GM23338 (cell line): ENCODE measurements around the gene ARSB. TPM values are rescaled to one million over a fixed set of nuclear protein-coding genes. Genes with fewer than 3 reads are reported as not detected.

ENCODE experiments used
- ATAC-seq: fragments of 200-7000 bp; cut with Tn5 transposase; 3 replicates; pipeline ENCODE4 v1.9.1; 2020
- DNase-seq: peaks from one replicate; pipeline ENCODE4 v3.0.0-alpha.2; 2015; ENCODE audit warnings: low spot score
- H2AFZ ChIP-seq: fragments of 200-600 bp; sonication (generic); 2 replicates; pipeline ENCODE4 v1.8.0; 2016; ENCODE audit warnings: antibody characterized with exemption, mild to moderate bottlenecking, moderate library complexity
- H3F3A ChIP-seq: fragments of 200-600 bp; sonication (generic); replicated peaks from 2 replicates; pipeline ENCODE4 v1.8.0; 2017; ENCODE audit warnings: antibody characterized with exemption, mixed run types, low read depth
- H3K27ac ChIP-seq: fragments of 200-600 bp; sonication (generic); 2 replicates; pipeline ENCODE4 v1.6.1; 2016; ENCODE audit warnings: low read depth
- H3K27me3 ChIP-seq: fragments of 200-600 bp; sonication (generic); 2 replicates; pipeline ENCODE4 v1.8.0; 2016; ENCODE audit warnings: mild to moderate bottlenecking, mixed run types, moderate library complexity; ENCODE audit not compliant: insufficient read depth
- H3K36me3 ChIP-seq: fragments of 200-600 bp; sonication (generic); 2 replicates; pipeline ENCODE4 v1.8.0; 2016; ENCODE audit warnings: mild to moderate bottlenecking; ENCODE audit not compliant: insufficient read depth
- H3K4me1 ChIP-seq: fragments of 200-600 bp; sonication (generic); 2 replicates; pipeline ENCODE4 v1.8.0; 2016; ENCODE audit warnings: mild to moderate bottlenecking, moderate library complexity; ENCODE audit not compliant: insufficient read depth
- H3K4me2 ChIP-seq: fragments of 200-600 bp; sonication (generic); 2 replicates; pipeline ENCODE4 v1.7.1; 2017; ENCODE audit warnings: mixed run types
- H3K4me3 ChIP-seq: fragments of 200-600 bp; sonication (generic); 2 replicates; pipeline ENCODE4 v1.6.1; 2016; ENCODE audit warnings: mixed run types
- H3K79me2 ChIP-seq: fragments of 200-600 bp; sonication (generic); replicated peaks from 2 replicates; pipeline ENCODE4 v1.8.0; 2017; ENCODE audit warnings: mild to moderate bottlenecking; ENCODE audit not compliant: insufficient read depth
- H3K9me2 ChIP-seq: fragments of 200-600 bp; sonication (generic); 2 replicates; pipeline ENCODE4 v1.8.0; 2017; ENCODE audit not compliant: insufficient read depth
- H4K20me1 ChIP-seq: fragments of 200-600 bp; sonication (generic); replicated peaks from 2 replicates; pipeline ENCODE4 v1.8.0; 2017; ENCODE audit warnings: mild to moderate bottlenecking; ENCODE audit not compliant: insufficient read depth
- H3K27ac Mint-ChIP-seq: 2 replicates; pipeline ENCODE4 v1.8.0; 2020; ENCODE audit warnings: inconsistent platforms, mild to moderate bottlenecking, moderate library complexity, mixed read lengths
- H3K27me3 Mint-ChIP-seq: 3 replicates; pipeline ENCODE4 v1.8.0; 2022; ENCODE audit warnings: low read depth, mild to moderate bottlenecking, moderate library complexity, mixed read lengths, inconsistent platforms; ENCODE audit not compliant: insufficient read depth, poor library complexity
- H3K36me3 Mint-ChIP-seq: 3 replicates; pipeline ENCODE4 v1.8.0; 2021; ENCODE audit warnings: low read depth, mild to moderate bottlenecking, inconsistent platforms, moderate library complexity, mixed read lengths
- H3K4me1 Mint-ChIP-seq: 3 replicates; pipeline ENCODE4 v1.8.0; 2020; ENCODE audit warnings: mild to moderate bottlenecking, inconsistent platforms, mixed read lengths
- H3K4me3 Mint-ChIP-seq: 3 replicates; pipeline ENCODE4 v1.8.0; 2021; ENCODE audit warnings: moderate library complexity, mild to moderate bottlenecking, inconsistent platforms, mixed read lengths
- H3K9me3 Mint-ChIP-seq: 3 replicates; pipeline ENCODE4 v1.8.0; 2020; ENCODE audit warnings: moderate library complexity, mild to moderate bottlenecking, inconsistent platforms, mixed read lengths
- CREB1 ChIP-seq: fragments of 250-450 bp; sonication (Bioruptor Pico); IDR thresholded peaks from 2 replicates; pipeline ENCODE4 v1.5.0; 2020; ENCODE audit warnings: low read depth, mild to moderate bottlenecking, moderate library complexity
- EZH2 ChIP-seq: fragments of 200-600 bp; sonication (generic); IDR thresholded peaks from one replicate; pipeline ENCODE4 v1.8.0; 2017; ENCODE audit warnings: antibody characterized with exemption, mild to moderate bottlenecking, low read depth; ENCODE audit not compliant: unreplicated experiment
- JUNB ChIP-seq: IDR thresholded peaks from one replicate; pipeline ENCODE4 v1.6.1; 2016; ENCODE audit warnings: antibody characterized with exemption; ENCODE audit not compliant: unreplicated experiment
- NANOG ChIP-seq: IDR thresholded peaks from 2 replicates; pipeline ENCODE4 v1.6.1; 2016; ENCODE audit warnings: antibody characterized with exemption, borderline replicate concordance
- POLR2AphosphoS5 ChIP-seq: IDR thresholded peaks from 2 replicates; pipeline ENCODE4 v1.6.1; 2016; ENCODE audit warnings: antibody characterized with exemption, low read depth
- ZNF114 ChIP-seq: fragments of 250-450 bp; sonication (Bioruptor Pico); IDR thresholded peaks from 2 replicates; pipeline ENCODE4 v1.5.0; 2020; ENCODE audit warnings: mild to moderate bottlenecking, moderate library complexity
- ZNF331 ChIP-seq: fragments of 250-450 bp; sonication (Bioruptor Pico); IDR thresholded peaks from 2 replicates; pipeline ENCODE4 v1.5.0; 2020; ENCODE audit warnings: low read depth, mild to moderate bottlenecking, moderate library complexity
- polyA plus RNA-seq: library from polyadenylated mRNA; unstranded; fragments of >200 nt; fragmentation: Nextera tagmentation; extraction: Ambion mirVana; gene quantifications from 2 replicates; pipeline ENCODE4 v1.2.1, GENCODE V29; 2016
- total RNA-seq: library from RNA; depleted of rRNA; stranded (reverse); fragments of >200 nt; shearing (Covaris generic); gene quantifications from 2 replicates; pipeline ENCODE4 v1.2.3, GENCODE V29; 2014
- TF ChIP-seq, protein P1 (sequence below), 2 experiments: fragments of 200-600 bp in 1 of 2; sonication (generic) in 1 of 2; conservative IDR thresholded peaks; 2 replicates each; pipeline versions ENCODE4 v1.5.1 to v1.6.1; 2016 to 2017; ENCODE audit warnings: antibody characterized with exemption in 2 of 2, low read depth in 2 of 2, mild to moderate bottlenecking in 2 of 2, moderate library complexity in 1 of 2
- TF ChIP-seq, protein P2 (sequence below): IDR thresholded peaks from one replicate; pipeline ENCODE4 v1.6.1; 2018; ENCODE audit warnings: antibody characterized with exemption; ENCODE audit not compliant: unreplicated experiment

The ARSB gene
- total and polyA plus RNA-seq, 2 experiments from 2014 or later = 7.4 to 24.6 TPM

DNA sequence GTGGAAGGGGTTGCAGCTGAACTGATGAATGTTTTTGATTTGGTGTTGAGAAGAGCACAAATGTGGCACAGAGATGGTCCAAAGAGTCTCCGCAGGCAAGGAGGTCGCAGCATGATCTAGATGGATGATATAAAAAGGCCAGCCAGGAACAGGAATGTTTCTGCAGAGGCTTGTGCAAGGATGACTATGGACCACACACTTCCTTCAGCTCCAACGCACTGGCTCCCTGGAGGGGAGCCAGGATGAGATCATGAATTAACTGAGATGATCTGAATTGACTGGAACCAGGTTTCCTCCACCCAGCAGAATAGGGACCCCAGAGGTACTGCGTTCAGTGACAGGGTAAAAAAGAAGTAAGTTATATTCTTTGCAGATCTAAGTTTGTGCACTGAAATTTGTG is 89.0 kb downstream of the ARSB start:
- no peak overlapping the region for H3K4me3 Mint-ChIP-seq
- no peak for ATAC-seq
- H3K27me3 Mint-ChIP-seq = peaks cover 2% of the 10 kb centered on the region
- H3K27ac ChIP-seq = no peak overlapping the region
- no peak overlapping the region for H3K4me2 ChIP-seq
- no peaks in the 10 kb centered on the region for H4K20me1 ChIP-seq
- H3K36me3 Mint-ChIP-seq = no peaks in the 10 kb centered on the region
- H3K36me3 ChIP-seq = no peaks in the 10 kb centered on the region
- no peaks in the 10 kb centered on the region for H3K79me2 ChIP-seq
- no peak for DNase-seq
- H3K27me3 ChIP-seq = no peaks in the 10 kb centered on the region
- H3K4me1 Mint-ChIP-seq = peaks cover 5% of the 10 kb centered on the region; the same call in 2 of the 3 replicates
- H3F3A ChIP-seq = no peaks in the 10 kb centered on the region
- no peak for TF ChIP-seq NANOG
- TF ChIP-seq ZNF331 = no peak
- no peak for TF ChIP-seq CREB1 (CRISPR knock-in tag)
- TF ChIP-seq, protein P1, sequence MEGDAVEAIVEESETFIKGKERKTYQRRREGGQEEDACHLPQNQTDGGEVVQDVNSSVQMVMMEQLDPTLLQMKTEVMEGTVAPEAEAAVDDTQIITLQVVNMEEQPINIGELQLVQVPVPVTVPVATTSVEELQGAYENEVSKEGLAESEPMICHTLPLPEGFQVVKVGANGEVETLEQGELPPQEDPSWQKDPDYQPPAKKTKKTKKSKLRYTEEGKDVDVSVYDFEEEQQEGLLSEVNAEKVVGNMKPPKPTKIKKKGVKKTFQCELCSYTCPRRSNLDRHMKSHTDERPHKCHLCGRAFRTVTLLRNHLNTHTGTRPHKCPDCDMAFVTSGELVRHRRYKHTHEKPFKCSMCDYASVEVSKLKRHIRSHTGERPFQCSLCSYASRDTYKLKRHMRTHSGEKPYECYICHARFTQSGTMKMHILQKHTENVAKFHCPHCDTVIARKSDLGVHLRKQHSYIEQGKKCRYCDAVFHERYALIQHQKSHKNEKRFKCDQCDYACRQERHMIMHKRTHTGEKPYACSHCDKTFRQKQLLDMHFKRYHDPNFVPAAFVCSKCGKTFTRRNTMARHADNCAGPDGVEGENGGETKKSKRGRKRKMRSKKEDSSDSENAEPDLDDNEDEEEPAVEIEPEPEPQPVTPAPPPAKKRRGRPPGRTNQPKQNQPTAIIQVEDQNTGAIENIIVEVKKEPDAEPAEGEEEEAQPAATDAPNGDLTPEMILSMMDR (conservative IDR thresholded peaks at IDR 0.05; ENCODE audit: low read depth in 2 of 2) = no peak
- TF ChIP-seq, protein P2, sequence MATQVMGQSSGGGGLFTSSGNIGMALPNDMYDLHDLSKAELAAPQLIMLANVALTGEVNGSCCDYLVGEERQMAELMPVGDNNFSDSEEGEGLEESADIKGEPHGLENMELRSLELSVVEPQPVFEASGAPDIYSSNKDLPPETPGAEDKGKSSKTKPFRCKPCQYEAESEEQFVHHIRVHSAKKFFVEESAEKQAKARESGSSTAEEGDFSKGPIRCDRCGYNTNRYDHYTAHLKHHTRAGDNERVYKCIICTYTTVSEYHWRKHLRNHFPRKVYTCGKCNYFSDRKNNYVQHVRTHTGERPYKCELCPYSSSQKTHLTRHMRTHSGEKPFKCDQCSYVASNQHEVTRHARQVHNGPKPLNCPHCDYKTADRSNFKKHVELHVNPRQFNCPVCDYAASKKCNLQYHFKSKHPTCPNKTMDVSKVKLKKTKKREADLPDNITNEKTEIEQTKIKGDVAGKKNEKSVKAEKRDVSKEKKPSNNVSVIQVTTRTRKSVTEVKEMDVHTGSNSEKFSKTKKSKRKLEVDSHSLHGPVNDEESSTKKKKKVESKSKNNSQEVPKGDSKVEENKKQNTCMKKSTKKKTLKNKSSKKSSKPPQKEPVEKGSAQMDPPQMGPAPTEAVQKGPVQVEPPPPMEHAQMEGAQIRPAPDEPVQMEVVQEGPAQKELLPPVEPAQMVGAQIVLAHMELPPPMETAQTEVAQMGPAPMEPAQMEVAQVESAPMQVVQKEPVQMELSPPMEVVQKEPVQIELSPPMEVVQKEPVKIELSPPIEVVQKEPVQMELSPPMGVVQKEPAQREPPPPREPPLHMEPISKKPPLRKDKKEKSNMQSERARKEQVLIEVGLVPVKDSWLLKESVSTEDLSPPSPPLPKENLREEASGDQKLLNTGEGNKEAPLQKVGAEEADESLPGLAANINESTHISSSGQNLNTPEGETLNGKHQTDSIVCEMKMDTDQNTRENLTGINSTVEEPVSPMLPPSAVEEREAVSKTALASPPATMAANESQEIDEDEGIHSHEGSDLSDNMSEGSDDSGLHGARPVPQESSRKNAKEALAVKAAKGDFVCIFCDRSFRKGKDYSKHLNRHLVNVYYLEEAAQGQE = no peak
- no peak for TF ChIP-seq POLR2AphosphoS5
- TF ChIP-seq JUNB = no peak
- TF ChIP-seq ZNF114 (CRISPR knock-in tag) = no peak
- no peak overlapping the region for H3K4me3 ChIP-seq
- no peaks in the 10 kb centered on the region; the same call in 1 of the 2 replicates for H3K9me2 ChIP-seq
- H3K27ac Mint-ChIP-seq = no peak overlapping the region
- H3K4me1 ChIP-seq = no peaks in the 10 kb centered on the region
- H2AFZ ChIP-seq = no peak overlapping the region
- no peaks in the 10 kb centered on the region for H3K9me3 Mint-ChIP-seq

DNA sequence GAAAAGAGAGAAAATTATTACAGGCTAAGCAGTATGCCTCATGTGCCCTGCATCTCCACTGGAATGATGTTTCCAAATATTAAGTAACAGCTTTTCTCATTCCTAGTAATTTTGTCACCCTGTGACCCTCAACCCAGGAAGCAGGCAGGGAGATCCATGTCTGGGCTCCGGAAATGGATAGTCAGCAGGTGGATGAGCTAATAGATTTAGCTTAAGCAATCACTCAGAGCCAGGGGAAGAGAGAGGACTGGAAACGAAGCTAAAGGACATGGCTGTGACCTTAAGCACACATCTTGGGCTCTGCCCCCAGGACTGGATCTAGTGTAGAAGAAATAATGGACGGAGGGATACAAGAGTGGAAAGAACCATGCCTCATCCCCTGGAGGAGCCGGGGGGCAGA is 89.5 kb downstream of the ARSB start:
- Histone ChIP-seq H3K4me1 (no peaks in the 10 kb centered on the region), H3K27me3 (no peaks in the 10 kb centered on the region), H3K4me3 (no peak overlapping the region), H2AFZ (no peak overlapping the region), H3K4me2 (no peak overlapping the region), H4K20me1 (no peaks in the 10 kb centered on the region), H3K27ac (no peak overlapping the region), H3K9me2 (no peaks in the 10 kb centered on the region; the same call in 1 of the 2 replicates), H3F3A (no peaks in the 10 kb centered on the region), H3K36me3 (no peaks in the 10 kb centered on the region), H3K79me2 (no peaks in the 10 kb centered on the region)
- TF ChIP-seq EZH2 = no peak
- no peak for TF ChIP-seq POLR2AphosphoS5
- H3K27ac Mint-ChIP-seq = no peak overlapping the region
- no peak for DNase-seq
- peaks cover 5% of the 10 kb centered on the region; the same call in 2 of the 3 replicates for H3K4me1 Mint-ChIP-seq
- no peaks in the 10 kb centered on the region for H3K36me3 Mint-ChIP-seq
- H3K9me3 Mint-ChIP-seq = no peaks in the 10 kb centered on the region
- no peak overlapping the region for H3K4me3 Mint-ChIP-seq
- ATAC-seq = no peak
- peaks cover under 1% of the 10 kb centered on the region for H3K27me3 Mint-ChIP-seq
